ENCODE data around the gene TXLNG.

GRCh38 chrX:16797358-16797757 is 11.1 kb downstream of the TXLNG start:
- TF ChIP-seq PHF21A (CRISPR knock-in tag; IDR thresholded peaks at IDR 0.05) (no peak), CTCF (CRISPR knock-in tag; IDR thresholded peaks at IDR 0.05) (no peak), DZIP1 (CRISPR knock-in tag; IDR thresholded peaks at IDR 0.05) (no peak), IRF2 (CRISPR knock-in tag; IDR thresholded peaks at IDR 0.05) (no peak), NFYC (CRISPR knock-in tag; IDR thresholded peaks at IDR 0.05) (no peak), EP300 (IDR thresholded peaks at IDR 0.05; ENCODE audit: low read depth in 2 of 2, low read length in 2 of 2) (no peak), EP300 (CRISPR knock-in tag; IDR thresholded peaks at IDR 0.05; ENCODE audit: borderline replicate concordance) (no peak), NFKB2 (CRISPR knock-in tag; IDR thresholded peaks at IDR 0.05; ENCODE audit: borderline replicate concordance) (no peak), RAD21 (CRISPR knock-in tag; IDR thresholded peaks at IDR 0.05) (no peak), RFX5 (IDR thresholded peaks at IDR 0.05; ENCODE audit: low read depth, low read length) (no peak), MAX (IDR thresholded peaks at IDR 0.05) (no peak), POLR2AphosphoS5 (IDR thresholded peaks at IDR 0.05; ENCODE audit: low read depth, low read length) (no peak)
